DLD1 (cell line): ENCODE results near the gene TTC12.

Experiments
- in situ Hi-C: cut with HindIII; loops from 2 replicates; pipeline ENCODE4 v1.10.0; 2017; ENCODE audit warnings: low sequenced_read_pairs

Gene TTC12

DNA sequence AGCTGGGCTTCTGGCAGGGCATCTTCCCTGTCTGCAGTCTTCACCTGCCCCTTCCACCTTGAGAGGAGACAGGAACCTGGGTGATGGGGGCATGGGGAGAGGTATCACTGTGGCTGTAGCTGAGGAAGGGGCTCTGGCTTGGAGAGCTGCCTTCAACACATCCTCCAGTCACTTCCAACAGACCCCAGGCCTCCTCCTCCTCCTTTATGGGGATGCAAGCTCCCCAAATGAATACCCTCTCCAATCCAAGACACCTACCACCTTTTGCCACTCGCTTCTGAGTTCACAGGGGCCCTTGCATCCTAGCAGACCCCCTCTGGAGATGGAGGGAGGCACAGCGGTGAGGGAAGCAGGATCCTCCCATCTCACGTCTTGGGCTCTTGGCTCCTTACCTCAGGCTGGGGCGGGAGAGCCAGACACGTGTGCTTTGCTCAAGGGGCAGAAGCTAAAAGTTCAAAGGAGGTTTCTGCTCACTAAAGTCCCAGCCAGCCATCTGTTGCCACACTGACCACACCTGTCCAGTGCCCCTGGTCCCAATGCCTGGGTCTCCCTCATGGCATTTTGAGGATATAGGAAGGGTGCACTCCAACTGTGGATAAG lies 86.3 kb downstream of the TTC12 start:
- in situ Hi-C loops, result no loop called here

DNA sequence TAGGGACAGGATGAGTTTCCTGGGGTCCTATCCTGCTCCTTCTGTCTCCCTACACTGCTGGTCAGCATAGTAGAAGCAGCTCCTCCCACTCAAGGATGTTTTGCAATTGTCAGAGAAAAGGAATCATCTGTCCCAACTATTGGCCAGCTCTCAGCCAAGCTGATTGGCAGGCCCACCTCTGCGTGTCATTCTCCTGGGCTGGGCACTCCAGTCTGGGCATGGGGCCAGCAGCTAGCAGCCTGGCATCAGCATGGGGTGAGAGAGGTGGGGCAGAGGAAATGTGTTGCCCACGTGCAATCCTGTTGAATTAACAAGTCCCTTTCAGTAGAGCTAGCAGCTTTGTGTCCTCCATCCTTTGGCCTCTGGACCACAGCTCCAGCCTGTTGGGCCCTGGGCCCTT lies 87.3 kb downstream of the TTC12 start:
- in situ Hi-C loops, result no loop called here

DNA sequence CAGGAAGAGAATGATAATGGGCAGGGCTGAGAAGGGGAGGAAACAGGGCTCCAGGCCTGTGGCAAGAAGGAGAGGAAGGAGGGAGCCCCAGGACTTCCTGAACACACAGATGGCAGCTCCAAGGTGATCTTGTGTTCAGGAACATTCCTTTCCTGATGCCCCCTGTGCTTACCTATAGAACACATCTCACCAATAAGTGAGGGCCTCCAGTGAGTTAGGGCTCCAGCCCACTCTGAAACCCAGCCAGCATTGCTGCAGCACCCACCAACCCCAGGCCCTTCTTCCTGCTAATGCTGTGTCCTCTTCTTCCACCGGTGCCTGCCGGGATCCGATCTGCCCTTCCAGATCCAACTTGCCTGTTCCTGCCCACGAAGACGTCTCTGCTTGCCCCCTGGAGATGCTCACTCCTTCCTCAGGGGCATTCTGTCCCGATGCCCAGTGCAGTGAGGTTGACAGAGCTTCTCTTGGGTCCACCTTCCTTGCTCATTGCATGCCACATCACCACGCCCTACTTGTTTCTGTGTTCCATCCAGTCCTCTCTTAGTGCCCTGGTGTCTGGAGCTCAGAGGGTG lies 90.6 kb downstream of the TTC12 start:
- in situ Hi-C loops, result no loop called here

- in situ Hi-C loops, result no loop called here
These were observed 91.5 kb downstream of the TTC12 start for GRCh38 chr11:113405724-113406478.

GRCh38 chr11:113407163-113407562 lies 92.8 kb downstream of the TTC12 start:
- in situ Hi-C loops, result no loop called here

- in situ Hi-C loops, result no loop called here
These were observed 93.8 kb downstream of the TTC12 start for GRCh38 chr11:113408206-113408605.

- in situ Hi-C loops, result no loop called here
These were observed 94.5 kb downstream of the TTC12 start for GRCh38 chr11:113408887-113409286.

DNA sequence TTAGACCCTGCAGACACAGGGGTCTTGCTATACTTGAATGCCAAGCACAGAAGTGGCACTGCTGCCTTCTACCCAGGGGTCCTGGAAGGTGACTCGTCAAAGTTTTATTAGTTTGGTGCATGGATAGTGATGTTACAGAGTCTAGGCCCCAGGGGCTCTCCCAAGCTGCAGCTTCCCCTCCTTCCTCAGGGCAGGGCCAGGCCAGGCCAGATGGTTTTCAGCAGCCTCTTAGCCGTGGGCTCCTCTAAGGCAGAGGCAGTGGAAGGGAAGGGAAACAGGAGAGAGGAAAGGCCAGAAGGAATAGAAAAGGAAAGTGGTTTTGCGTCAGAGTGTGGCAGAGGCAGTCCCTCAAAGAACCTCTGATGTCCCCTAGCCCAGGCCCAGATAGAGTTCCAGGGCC lies 95.1 kb downstream of the TTC12 start:
- in situ Hi-C loops, result no loop called here

DNA sequence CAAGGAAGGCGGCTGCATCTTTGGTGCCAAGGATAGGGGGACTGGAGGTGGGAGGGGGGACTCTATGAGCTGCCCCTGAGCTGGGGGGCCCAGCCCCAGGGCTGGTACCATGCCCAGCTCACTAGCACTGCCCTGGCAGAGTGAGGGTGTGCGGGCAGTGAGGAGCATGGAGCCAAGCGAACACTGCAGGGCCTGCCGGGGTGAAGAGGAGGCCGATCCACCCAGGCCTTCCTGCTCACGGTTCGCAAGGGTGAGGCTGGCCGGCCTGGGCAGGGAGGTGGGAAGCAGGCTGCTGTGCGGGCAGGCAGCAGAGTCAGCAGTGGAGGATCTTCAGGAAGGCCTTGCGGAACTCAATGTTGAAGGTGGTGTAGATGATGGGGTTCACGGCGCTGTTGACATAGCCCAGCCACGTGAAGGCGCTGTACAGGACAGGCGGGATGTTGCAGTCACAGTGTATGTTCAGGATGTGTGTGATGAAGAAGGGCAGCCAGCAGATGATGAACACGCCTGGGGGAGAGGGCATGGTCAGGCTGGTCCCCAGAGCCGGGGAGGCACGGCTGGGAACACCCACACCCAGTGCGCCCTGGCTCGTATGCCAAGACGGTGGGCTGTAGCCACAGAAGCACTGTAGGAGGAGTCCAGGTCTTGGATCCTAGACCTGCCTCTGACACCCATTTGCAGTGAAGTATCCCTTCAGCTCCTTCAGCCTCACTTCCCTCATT lies 96.2 kb downstream of the TTC12 start:
- in situ Hi-C loops, result no loop called here

GRCh38 chr11:113411536-113411935 lies 97.2 kb downstream of the TTC12 start:
- in situ Hi-C loops, result no loop called here

DNA sequence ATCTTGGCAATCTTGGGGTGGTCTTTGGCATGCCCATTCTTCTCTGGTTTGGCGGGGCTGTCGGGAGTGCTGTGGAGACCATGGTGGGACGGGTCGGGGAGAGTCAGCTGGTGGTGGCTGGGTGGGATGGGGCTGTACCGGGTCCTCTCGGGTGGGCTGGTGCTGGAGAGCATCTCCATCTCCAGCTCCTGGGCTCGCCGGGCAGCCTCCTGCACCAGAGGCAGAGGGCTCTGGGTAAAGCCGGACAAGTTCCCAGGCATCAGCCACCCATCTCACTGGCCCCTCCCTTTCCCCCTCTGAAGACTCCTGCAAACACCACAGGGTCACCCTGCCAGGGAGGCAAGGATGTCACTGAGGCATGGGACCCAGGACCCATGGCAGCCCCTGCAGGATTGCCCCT lies 98.3 kb downstream of the TTC12 start:
- in situ Hi-C loops, result no loop called here

DNA sequence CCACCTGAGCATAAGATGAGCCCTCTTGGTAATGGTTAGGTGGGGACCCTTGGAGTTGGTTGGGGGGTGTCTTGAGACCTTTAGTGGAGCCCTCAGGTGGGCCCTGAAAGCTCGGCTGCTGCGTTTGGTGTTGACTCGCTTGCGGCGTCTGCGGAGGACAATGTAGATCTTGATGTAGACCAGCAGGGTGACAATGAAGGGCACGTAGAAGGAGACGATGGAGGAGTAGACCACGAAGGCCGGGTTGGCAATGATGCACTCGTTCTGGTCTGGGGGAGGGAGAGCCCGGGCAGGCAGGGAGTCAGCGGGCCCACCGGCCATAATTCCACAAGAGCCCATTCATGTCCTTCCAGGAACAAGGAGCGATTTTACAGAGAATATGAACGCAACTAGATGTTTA lies 101.0 kb downstream of the TTC12 start:
- in situ Hi-C loops, result no loop called here
